Erythroblast (primary cell): ENCODE measurements around the gene PGLYRP2.

Experiments
- GATA1 ChIP-seq: IDR thresholded peaks from 2 replicates; pipeline ENCODE4 v1.6.1; 2011; ENCODE audit warnings: low read depth, mild to moderate bottlenecking, control low read depth, low read length, moderate library complexity
- POLR2A ChIP-seq: IDR thresholded peaks from 2 replicates; pipeline ENCODE4 v1.6.1; 2011; ENCODE audit warnings: mild to moderate bottlenecking, low read length

DNA sequence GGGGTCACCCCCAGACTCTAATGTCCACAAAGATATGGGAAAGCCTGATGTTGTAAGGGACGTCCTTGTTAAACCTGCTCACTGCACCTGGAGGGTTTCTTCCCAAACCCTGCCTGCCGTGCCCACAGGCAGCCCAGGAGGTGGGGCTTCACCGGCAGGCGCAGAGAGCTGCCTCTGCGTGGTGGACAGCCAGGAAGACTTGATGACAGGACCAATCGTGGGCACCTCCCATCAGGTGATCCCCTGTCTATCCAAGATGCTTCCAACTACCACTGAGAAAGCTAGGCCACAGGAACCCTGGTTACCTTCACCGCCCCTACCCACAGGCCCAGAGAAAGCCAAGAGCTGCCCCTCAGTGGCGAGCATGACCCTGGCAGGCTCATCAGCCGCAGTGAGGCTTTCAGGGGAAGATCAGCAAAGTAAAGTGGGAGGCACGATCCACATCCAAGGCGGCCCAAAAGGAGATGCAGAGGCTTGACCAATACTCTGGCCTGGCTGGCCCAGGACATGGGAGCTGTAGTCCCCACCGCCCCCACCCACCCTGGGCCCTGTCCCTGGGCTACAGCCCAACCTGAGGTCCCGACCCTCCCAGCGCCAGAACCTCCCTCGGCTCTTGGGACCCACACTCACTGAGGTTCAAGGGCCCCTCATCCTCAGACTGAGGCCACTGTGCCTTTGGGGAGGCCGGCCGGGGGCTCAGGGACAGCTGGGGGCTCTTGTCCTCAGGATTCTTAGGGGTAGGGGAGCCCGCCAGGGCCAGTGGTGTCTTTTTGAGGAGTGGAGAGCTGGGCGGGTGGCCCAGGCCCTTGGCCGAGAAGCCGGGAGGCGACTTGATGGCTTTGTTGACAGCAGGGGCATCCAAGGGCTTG lies 50.1 kb downstream of the PGLYRP2 start:
- no peak for TF ChIP-seq POLR2A
- no peak for TF ChIP-seq GATA1
